Neutrophil (primary cell): ENCODE measurements around the gene CD6.

ENCODE experiments used
- H3K27ac ChIP-seq: fragments of 200-600 bp; sonication (generic); 2 replicates; pipeline ENCODE4 v1.5.1; 2016; ENCODE audit warnings: mild to moderate bottlenecking, moderate library complexity
- H3K27me3 ChIP-seq: fragments of 200-600 bp; sonication (generic); 2 replicates; pipeline ENCODE4 v1.6.0; 2016; ENCODE audit warnings: mild to moderate bottlenecking
- H3K36me3 ChIP-seq: fragments of 200-600 bp; sonication (generic); 2 replicates; pipeline ENCODE4 v1.5.1; 2017
- H3K4me1 ChIP-seq, 2 experiments: fragments of 200-600 bp in 1 of 2; sonication (generic) in 1 of 2; 1 replicate in 1 of 2; 2 replicates in 1 of 2; pipeline versions ENCODE4 v1.5.1 to v1.6.1; 2013 to 2016; ENCODE audit warnings: low read depth in 1 of 2, low read length in 1 of 2, mild to moderate bottlenecking in 1 of 2, moderate library complexity in 1 of 2; ENCODE audit not compliant: control insufficient read depth in 1 of 2, insufficient read depth in 1 of 2
- H3K4me3 ChIP-seq, 2 experiments: fragments of 200-600 bp in 1 of 2; sonication (generic) in 1 of 2; 1 replicate in 1 of 2; 2 replicates in 1 of 2; pipeline ENCODE4 v1.5.1; 2013 to 2016; ENCODE audit warnings: low read depth in 1 of 2, low read length in 1 of 2, mild to moderate bottlenecking in 1 of 2, moderate library complexity in 1 of 2
- H3K9me3 ChIP-seq: fragments of 200-600 bp; sonication (generic); 2 replicates; pipeline ENCODE4 v1.5.1; 2016
- CTCF ChIP-seq: fragments of 200-600 bp; sonication (generic); IDR thresholded peaks from 2 replicates; pipeline ENCODE4 v1.5.1; 2016; ENCODE audit warnings: antibody characterized with exemption

The CD6 gene

DNA sequence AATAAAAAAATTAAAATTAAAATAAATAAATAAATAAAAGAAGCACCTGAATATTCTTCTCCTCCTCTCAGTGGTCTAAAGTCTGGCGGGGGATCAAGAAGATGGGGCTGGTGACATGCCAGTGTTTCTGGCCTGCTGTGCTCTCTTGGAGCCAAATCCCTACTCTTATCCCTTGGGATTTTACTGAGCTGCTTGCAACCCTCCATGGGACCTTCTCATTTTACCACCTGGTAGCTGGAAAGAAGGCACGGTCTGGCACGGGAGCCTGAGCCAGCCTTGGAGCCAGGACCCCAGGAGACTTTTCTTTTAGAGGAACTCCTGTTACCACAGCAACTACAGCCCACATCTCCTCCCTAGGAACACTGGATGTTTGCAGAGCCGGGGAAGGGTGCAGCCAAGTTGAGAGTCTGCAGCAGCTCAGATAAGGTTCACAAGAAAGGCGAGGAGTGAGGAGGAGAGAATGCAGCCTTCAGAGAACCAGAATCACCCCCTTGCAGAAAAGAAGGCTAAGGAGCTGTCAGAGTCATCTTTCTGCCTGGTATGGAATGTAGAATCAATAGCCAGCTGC, 21.4 kb downstream of the CD6 start:
- Histone ChIP-seq H3K4me1 (no peaks in the 10 kb centered on the region), H3K9me3 (no peaks in the 10 kb centered on the region), H3K27me3 (peaks cover 64% of the 10 kb centered on the region), H3K27ac (no peak overlapping the region), H3K36me3 (no peaks in the 10 kb centered on the region), H3K4me3 (no peak overlapping the region)
- no peak for TF ChIP-seq CTCF

DNA sequence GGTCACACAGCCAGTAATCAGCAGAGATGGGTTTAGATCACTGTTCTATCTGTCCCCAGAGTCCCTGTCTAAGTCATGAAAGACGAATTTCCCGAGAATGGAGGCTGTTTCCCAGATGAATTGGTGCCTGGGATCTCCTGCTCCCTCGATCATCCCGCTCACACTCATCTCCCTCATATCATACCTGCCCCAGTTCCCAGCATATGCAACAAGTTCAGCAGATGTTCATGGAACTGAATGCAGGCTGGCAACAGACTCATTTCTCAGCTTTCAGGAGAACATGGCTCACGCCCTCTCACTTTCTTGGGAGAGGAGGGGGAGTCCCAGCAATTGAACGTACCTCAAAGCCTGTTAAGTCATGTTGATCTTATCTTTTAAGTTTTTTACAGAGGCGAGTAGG, 22.1 kb downstream of the CD6 start:
- H3K9me3 ChIP-seq: no peaks in the 10 kb centered on the region
- TF ChIP-seq CTCF: no peak
- no peak overlapping the region for H3K4me3 ChIP-seq
- H3K36me3 ChIP-seq: no peaks in the 10 kb centered on the region
- H3K4me1 ChIP-seq: no peaks in the 10 kb centered on the region
- no peak overlapping the region for H3K27ac ChIP-seq
- H3K27me3 ChIP-seq: peaks cover 57% of the 10 kb centered on the region

DNA sequence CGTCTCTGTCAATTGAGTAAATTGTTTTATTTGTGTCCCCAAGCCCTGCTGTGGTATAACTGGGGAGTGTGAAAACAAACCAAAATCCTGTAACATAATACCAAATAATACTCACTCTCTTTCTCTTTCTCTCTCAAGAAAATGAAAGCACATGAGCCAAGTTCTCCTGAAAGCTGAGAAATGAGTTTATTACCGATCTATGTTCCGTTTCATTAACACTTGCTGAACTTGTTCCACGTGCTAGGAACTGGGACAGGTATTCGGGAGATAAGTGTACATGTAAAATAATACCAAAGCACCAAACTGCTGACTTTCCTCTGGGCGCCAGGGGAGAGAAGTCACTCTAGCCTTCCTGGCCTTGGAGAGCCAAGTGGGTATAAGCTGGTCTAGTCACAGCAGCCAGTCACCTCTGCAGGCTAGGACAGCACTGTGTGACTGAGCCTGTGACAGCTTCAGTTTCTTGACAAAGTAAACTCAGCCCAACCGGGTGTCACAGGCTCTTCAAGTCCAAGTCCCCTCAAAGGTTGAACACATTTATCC, 23.1 kb downstream of the CD6 start:
- no peaks in the 10 kb centered on the region for H3K4me1 ChIP-seq
- no peak overlapping the region for H3K4me3 ChIP-seq

GRCh38 chr11:60995798-60996197, 24.3 kb downstream of the CD6 start:
- H3K9me3 ChIP-seq: no peaks in the 10 kb centered on the region
- H3K4me3 ChIP-seq: no peak overlapping the region
- TF ChIP-seq CTCF: no peak
- H3K27me3 ChIP-seq: peaks cover 55% of the 10 kb centered on the region
- H3K4me1 ChIP-seq: no peaks in the 10 kb centered on the region
- H3K36me3 ChIP-seq: no peaks in the 10 kb centered on the region
- no peak overlapping the region for H3K27ac ChIP-seq

More for the DNA sequence above, 23.1 kb downstream of the CD6 start:
- H3K36me3 ChIP-seq: no peaks in the 10 kb centered on the region
- no peak for TF ChIP-seq CTCF
- H3K27ac ChIP-seq: no peak overlapping the region
- H3K27me3 ChIP-seq: peaks cover 56% of the 10 kb centered on the region
- H3K9me3 ChIP-seq: no peaks in the 10 kb centered on the region

GRCh38 chr11:60996381-60997138, 25.1 kb downstream of the CD6 start:
- no peaks in the 10 kb centered on the region for H3K9me3 ChIP-seq
- TF ChIP-seq CTCF: no peak
- H3K4me1 ChIP-seq: no peaks in the 10 kb centered on the region
- no peak overlapping the region for H3K27ac ChIP-seq
- no peak overlapping the region for H3K4me3 ChIP-seq
- H3K27me3 ChIP-seq: peaks cover 50% of the 10 kb centered on the region
- H3K36me3 ChIP-seq: no peaks in the 10 kb centered on the region
